ENCODE results near the gene HLCS.
"Not testable (repeated sequence)": the region's sequence is repeated elsewhere in the genome, so short reads cannot be mapped to it uniquely, and the experiment has no call there.

HLCS gene

GRCh38 chr21:36952331-36952730 is 14.1 kb downstream of the HLCS start:
- not testable (repeated sequence) for DNase-seq

GRCh38 chr21:36949171-36950141 is 17.0 kb downstream of the HLCS start:
- DNase-seq, result no peak

GRCh38 chr21:36948686-36949085 is 17.8 kb downstream of the HLCS start:
- DNase-seq, result no peak

DNA sequence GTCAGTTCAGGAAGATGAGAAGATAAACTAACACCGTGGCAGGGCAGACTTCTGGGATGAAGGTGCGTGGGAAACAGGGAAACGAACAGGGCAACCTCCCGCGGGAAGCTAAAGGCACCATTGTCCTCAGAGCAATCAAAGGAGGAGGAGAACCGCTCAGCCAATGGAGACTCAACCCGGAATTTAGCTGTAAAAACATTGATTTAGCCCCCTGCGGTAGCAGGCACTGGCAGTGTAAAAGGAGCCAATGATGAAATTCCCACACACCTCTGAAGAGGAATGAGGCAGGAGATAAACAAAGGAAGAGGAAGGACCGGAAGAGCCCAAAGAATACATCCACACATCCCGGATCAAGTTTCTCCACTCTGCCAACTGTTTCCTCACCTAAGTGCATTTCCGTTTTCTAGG is 19.5 kb downstream of the HLCS start:
- DNase-seq, result no peak

- no peak for DNase-seq
These were observed 20.9 kb downstream of the HLCS start for GRCh38 chr21:36945496-36946138.

- DNase-seq, result no peak
These were observed 29.9 kb downstream of the HLCS start for GRCh38 chr21:36936361-36937135.

- DNase-seq, result no peak
These were observed 31.5 kb downstream of the HLCS start for GRCh38 chr21:36934864-36935420.

- DNase-seq, result no peak
These were observed 34.2 kb downstream of the HLCS start for GRCh38 chr21:36932161-36932816.

DNA sequence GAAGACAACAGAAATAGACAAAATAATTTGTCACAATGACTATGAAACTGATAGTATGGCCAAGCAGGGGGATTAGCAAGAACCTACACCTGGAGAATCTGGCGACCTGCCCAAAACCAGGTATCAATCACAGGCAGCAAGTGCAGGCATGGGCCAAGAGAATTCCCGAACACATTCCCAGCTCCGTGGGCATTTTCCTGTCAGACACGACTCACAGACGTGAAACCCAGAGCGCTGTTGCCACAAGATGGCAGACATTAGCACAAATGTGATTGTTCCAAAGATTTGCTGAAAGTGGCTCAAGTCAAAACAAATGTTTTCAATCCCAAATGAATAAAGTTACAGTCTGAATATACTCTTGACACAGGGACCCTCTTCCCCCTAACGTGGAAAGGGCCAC is 36.8 kb downstream of the HLCS start:
- DNase-seq, result no peak

DNA sequence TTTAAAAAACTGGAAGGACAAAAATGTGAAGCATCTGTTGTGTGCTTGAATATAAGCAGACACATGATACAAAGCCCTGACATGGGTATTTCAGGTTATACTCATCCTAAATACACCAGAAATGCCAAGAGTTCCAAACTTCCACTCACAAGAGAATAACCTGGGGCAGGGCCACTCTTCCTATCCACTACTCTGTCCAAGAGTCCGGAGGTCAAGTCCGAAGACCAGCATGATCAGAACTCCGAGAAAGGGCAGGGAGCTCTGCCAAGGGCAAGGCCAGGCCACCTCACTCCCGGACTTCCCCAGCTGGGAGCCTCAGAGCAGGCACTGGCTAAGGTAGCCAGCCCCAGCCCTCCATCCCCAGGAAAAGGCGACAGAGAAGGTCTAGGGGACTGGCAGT is 37.5 kb downstream of the HLCS start:
- no peak for DNase-seq

DNA sequence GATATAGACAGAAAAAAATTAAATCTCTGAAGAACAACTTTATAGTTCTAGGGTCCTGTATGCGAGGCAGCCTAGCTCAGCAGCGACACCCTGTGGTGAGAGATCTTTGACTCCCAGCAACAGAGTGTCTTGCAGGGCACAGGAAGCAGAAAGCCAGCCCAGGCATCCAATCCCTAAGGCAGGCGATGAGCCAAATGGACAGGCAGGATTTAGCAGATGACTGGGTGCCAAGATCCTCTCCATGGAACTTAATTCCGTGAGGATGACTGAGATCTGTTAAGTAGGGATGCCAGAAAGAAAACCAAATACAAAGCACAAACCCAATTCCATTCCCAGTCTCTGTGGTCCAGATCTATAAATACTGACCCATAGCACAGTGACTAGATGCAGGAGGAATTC is 38.8 kb downstream of the HLCS start:
- peak; percentile 58 for DNase-seq

DNA sequence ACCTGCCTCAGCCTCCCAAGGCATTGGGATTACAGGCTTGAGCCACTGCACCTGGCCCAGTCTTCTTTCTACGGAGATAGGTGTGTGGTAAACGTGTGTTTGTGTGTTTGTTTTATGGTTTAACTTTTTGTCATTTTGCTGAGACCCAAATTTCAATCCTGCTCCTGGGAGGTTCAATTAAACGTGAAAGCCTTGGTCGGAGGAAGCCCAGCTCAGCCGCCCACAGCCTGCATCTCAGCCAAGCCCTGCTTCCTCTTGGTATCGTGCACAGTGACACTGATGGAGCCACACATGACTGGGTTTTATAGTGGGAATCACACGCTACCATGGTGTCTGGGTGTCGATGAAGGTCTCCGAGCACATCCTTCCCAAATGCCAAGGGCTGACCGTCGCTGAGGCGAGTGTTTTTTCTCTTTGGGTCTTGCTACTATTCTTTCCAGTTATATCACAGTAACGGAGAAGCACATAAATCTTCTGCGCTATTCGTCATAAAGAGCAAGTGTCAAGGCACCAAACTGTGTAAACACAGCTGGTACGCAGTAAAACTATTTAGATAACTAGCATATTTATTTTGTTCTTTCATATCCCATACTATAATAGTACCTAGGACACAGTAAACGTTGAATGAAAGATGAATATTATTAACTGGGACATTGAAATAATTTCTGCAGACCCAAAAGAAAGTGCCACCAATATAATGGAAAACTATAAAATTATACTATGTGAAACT is 39.3 kb downstream of the HLCS start:
- no peak for DNase-seq

GRCh38 chr21:36923270-36923669 is 43.2 kb downstream of the HLCS start:
- DNase-seq, result no peak

DNA sequence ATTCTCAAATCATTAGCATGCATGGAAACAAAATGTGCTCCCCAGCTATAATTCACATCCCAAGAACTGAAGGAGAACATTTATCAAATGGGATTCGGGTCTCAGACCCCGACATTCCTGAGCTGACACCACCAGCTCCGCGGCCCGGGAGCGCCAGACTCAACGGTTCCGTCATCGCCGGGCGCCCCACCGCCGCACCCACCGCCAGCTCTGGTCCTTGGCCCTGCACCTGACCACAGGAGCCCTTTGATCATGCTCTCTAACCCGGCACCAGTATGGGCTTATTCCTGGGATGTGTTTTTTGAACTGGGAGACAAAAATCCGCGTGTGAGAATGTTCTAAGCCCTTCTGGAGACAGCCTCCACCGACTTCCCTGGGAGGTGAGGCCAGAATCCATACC is 43.6 kb downstream of the HLCS start:
- no peak for DNase-seq

DNA sequence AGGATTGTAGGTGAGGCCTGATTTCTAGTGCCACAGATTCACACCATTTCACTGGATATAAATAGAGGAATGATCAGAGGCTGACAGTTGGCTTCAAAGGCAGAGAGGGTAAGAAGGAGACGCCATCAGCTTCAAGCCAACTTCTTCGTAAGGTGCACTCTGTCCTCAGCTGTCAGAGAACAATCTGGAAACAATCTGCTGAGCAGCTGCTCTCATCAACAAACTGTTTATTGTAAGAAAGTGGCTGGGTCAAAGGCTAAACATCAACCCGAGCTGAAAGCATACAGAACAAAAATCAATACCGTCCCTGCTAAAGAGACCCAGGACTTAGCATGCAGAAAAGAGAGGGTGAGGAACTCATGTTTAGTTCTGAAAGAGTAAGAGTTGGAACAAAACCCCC is 48.2 kb downstream of the HLCS start:
- DNase-seq, result no peak

DNA sequence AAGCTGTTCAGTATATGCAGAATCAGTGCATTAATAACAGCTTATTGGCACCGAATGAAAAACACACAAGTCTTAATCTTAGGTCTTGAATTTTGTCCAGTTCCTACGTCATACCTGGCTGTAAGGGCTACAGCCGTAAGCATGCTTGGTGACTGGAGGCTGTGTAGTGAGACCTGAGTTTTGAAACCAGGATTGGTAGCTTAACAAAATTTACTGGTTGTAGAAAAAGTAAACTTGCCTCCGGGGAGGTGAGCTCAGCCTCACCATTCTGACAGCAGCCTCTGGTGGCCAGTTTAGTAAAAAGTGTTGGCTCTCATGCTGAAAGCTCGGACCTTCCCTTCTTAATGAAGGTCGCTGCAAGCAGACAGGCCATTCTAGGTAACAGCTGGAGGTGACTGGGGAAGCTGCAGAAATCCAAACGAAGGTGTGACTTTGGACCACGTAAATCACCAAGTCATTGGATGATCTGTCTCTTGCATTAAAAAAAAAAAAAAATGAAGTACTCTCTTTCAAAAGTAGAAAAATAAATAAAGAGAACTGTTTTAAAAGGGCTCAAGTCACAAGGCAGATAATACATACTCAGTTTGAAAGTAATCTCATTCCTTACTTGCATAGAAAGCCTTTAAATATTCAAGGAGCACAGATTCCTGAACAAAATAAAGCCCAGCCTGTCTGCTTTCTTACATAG is 48.9 kb downstream of the HLCS start:
- DNase-seq, result no peak

GRCh38 chr21:36916718-36917117 is 49.8 kb downstream of the HLCS start:
- DNase-seq, result no peak

DNA sequence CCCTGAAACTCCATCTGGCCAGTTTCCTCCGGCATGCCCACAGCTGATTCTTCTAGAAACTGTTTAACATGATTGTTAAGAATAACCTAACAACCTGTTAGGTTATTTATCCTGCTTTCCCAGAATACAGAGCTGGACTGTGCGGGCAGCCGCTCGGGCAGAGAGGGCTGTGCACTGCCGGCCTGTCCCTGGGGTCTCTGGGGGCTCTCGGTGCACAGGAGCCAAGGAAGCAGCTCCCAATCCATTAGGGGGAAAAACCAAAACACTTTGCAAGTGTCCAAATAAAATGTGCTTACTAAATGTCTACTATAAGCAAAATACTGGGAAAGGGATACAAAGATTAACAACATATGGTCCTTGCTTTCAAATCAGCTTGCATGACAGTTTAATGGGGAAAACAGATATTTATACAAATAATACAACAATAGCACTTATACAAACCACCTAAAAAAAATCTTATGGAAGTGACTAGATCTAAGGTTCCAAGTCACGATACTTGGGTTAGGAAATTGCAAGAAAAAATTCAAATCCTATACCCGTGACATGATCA is 50.7 kb downstream of the HLCS start:
- no peak for DNase-seq

GRCh38 chr21:36915014-36915695 is 51.3 kb downstream of the HLCS start:
- DNase-seq, result no peak

Data from COR-L47 (cell line).